ENCODE results near the gene UBE2L5. TPM values are rescaled to one million over a fixed set of nuclear protein-coding genes. Genes with fewer than 3 reads are reported as not detected.
A peak's percentile ranks its signal among the peaks of the same experiment; 100 is the strongest.
"Not testable (repeated sequence)": the region's sequence is repeated elsewhere in the genome, so short reads cannot be mapped to it uniquely, and the experiment has no call there.

UBE2L5 gene
- total RNA-seq, 2 experiments from 2014 or later = not detected

DNA sequence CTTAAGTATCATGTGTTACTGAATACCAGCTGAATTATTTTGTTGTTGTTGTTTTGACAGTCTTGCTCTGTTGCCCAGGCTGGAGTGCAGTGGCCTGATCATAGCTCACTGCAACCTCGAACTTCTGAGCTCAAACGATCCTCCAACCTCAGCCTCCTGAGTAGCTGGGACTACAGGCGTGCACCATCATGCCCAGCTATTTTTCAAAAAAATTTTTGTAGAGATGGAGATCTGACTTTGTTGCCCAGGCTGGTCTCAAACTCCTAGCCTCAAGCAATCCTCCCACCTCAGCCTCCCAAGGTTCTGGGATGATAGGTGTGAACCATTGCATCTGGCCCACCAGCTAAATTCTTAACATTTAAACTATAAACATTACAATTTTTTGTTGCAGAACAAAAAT, 21.2 kb downstream of the UBE2L5 start:
- H3K4me3 Mint-ChIP-seq; H3K9me3 Mint-ChIP-seq (ENCODE audit: insufficient read depth); ATAC-seq; H3K36me3 Mint-ChIP-seq (ENCODE audit: low read depth); DNase-seq; H3K27ac Mint-ChIP-seq; H3K4me1 Mint-ChIP-seq (ENCODE audit: low read depth); POLR2A ChIA-PET; CTCF ChIA-PET: not testable (repeated sequence)
- peaks cover 12% of the 10 kb centered on the region for H3K27me3 Mint-ChIP-seq (ENCODE audit: low read depth)

DNA sequence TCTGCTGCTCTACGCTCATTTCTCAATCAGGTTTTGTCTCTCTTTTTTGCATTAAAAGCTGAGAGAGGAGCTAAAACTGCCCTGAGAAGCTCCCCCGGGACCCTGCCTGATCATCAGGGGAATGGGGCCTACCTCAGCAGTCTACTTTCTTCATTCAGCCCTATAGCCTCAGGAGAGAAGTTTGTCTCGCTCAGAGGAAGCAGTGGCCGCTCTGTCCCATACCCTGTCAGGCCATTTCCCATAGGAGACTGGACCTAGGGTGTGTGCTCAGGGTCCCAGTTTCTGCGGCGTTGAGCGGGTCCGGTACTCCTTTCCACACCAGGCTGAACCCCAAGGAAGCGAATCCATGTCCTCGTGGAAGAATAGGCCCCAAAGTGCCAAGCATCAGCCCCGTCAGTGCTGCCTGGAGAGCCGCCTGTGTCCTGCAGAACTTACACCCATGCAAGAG, 21.7 kb downstream of the UBE2L5 start:
- Mint-ChIP-seq H3K4me3 (no peak overlapping the region), H3K27me3 (ENCODE audit: low read depth) (peaks cover 10% of the 10 kb centered on the region), H3K27ac (no peak overlapping the region), H3K36me3 (ENCODE audit: low read depth) (no peaks in the 10 kb centered on the region), H3K9me3 (ENCODE audit: insufficient read depth) (no peaks in the 10 kb centered on the region), H3K4me1 (ENCODE audit: low read depth) (peaks cover 9% of the 10 kb centered on the region)
- CTCF ChIA-PET = no interaction called here
- POLR2A ChIA-PET = no interaction called here
- DNase-seq = no peak
- ATAC-seq = no peak

DNA sequence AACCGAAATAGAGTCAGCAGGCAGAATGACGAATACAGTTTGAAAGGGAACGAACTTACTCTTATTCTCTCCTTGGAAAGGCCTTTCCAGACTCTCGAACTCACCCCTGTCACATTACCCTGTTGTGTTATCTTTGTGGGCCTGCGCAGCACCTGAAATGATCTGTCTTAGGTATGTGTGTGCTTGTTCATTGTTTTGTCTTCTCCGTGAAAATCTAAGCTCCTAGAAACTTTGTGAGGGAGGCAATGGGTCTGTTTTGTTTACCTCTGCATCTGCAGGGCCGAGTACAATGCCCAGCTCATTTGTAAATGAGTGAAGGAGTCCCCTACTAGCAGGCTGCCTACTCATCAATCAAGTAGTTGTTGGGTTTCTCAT, 23.8 kb downstream of the UBE2L5 start:
- Mint-ChIP-seq H3K9me3 (ENCODE audit: insufficient read depth) (no peaks in the 10 kb centered on the region), H3K4me3 (no peak overlapping the region), H3K27ac (no peak overlapping the region), H3K4me1 (ENCODE audit: low read depth) (peaks cover 7% of the 10 kb centered on the region), H3K36me3 (ENCODE audit: low read depth) (no peaks in the 10 kb centered on the region), H3K27me3 (ENCODE audit: low read depth) (peaks cover 10% of the 10 kb centered on the region)
- ATAC-seq = no peak
- no peak for DNase-seq
- CTCF ChIA-PET = no interaction called here
- POLR2A ChIA-PET = interaction anchor here (1.0 kb wide), 1 partner anchor 20 kb away, joined by 3 read pairs; the partner anchor contains the start of gene HMGB1

DNA sequence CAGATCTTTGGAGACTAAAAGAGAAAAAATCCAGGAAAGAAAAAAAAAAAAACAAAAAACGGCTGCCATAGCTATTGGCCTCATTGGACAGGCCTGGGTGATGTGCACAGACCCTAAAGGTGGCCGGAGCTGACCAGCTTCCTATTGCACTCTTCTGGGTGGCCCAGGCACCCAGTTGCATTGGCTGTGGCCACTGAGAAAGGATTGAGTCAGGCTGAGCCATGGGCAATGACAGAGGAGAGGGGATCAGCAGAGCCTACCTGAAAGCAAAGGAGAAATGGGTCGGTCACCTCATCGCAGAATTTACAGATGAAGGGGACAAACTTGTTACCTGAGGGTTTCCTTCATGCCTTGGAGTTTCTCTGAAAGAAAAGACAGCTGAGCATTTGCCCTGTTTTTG, 26.1 kb downstream of the UBE2L5 start:
- Mint-ChIP-seq H3K4me1 (ENCODE audit: low read depth) (peaks cover 4% of the 10 kb centered on the region), H3K27me3 (ENCODE audit: low read depth) (peaks cover 10% of the 10 kb centered on the region), H3K9me3 (ENCODE audit: insufficient read depth) (no peaks in the 10 kb centered on the region), H3K4me3 (no peak overlapping the region), H3K36me3 (ENCODE audit: low read depth) (no peaks in the 10 kb centered on the region), H3K27ac (no peak overlapping the region)
- ATAC-seq (no peak), DNase-seq (no peak)
- ChIA-PET POLR2A (no interaction called here), CTCF (no interaction called here)

DNA sequence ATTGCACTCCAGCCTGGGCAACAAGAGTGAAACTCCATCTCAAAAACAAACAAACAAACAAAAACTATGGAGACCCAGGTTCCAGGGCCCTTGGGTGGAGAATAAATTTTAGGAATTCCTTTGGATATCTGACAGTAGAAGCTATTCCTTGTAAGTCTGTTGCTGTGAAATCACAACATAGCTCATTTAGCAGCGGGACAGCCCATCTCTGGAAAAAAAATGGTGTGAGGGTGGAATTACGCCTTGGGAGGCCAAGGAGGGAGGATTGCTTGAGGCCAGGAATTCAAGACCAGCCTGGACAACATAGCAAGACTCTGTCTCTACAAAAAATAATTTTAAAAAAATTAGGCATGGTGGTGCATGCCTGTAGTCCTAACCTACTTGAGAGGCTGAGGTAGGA, 27.8 kb downstream of the UBE2L5 start:
- ATAC-seq (no peak), DNase-seq (peak; percentile 7)
- Mint-ChIP-seq H3K27ac (no peak overlapping the region), H3K27me3 (ENCODE audit: low read depth) (peaks cover 9% of the 10 kb centered on the region), H3K36me3 (ENCODE audit: low read depth) (no peaks in the 10 kb centered on the region), H3K4me3 (no peak overlapping the region), H3K4me1 (ENCODE audit: low read depth) (peaks cover 4% of the 10 kb centered on the region), H3K9me3 (ENCODE audit: insufficient read depth) (no peaks in the 10 kb centered on the region)
- POLR2A ChIA-PET = no interaction called here
- CTCF ChIA-PET = no interaction called here

DNA sequence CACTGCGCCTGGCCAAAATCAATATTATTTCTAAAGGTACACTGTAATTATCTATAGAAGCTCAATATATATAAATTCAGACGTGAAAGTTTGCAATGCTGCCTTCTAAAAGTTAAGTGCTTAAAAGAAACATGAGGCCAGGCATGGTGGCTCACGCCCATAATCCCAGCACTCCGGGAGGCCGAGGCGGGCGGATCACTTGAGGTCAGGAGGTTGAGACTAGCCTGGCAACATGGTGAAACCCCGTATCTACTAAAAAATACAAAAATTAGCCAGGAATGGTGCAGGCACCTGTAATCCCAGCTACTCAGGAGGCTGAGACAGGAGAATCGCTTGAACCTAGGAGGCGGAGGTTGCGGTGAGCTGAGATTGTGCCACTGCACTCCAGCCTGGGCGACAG, 29.2 kb downstream of the UBE2L5 start:
- H3K36me3 Mint-ChIP-seq (ENCODE audit: low read depth); POLR2A ChIA-PET; H3K9me3 Mint-ChIP-seq (ENCODE audit: insufficient read depth); H3K4me3 Mint-ChIP-seq; H3K4me1 Mint-ChIP-seq (ENCODE audit: low read depth); ATAC-seq; H3K27me3 Mint-ChIP-seq (ENCODE audit: low read depth); H3K27ac Mint-ChIP-seq: not testable (repeated sequence)
- CTCF ChIA-PET = interaction anchor here (1.0 kb wide), 1 partner anchor 116 kb away, joined by 3 read pairs; no protein-coding TSS in a partner anchor
- DNase-seq = peak; percentile 18

DNA sequence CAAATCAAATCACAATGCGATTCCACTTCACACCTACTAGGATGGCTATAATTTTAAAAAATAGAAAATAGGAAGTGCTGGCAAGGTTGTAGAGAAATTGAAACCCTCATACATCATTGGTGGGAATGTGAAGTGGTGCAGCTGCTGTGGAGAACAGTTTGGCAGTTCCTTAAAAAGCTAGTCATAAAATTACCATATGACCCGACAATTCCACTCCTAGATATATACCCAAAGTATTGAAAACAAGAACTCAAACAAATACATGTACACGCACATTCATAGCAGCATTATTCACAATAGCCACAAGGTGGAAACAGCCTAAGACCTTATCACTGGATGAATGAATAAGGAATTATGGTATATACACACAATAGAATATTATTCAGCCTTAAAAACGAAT, 31.4 kb downstream of the UBE2L5 start:
- ChIA-PET CTCF (interaction anchor here (0.8 to 1.2 kb wide), 3 partner anchors 12 to 65 kb away, joined by 3 to 4 read pairs (median 3); no protein-coding TSS in a partner anchor), POLR2A (no interaction called here)
- no peak for DNase-seq
- H3K4me3 Mint-ChIP-seq = no peak overlapping the region
- no peak overlapping the region for H3K27ac Mint-ChIP-seq
- no peaks in the 10 kb centered on the region for H3K27me3 Mint-ChIP-seq (ENCODE audit: low read depth)
- no peaks in the 10 kb centered on the region for H3K9me3 Mint-ChIP-seq (ENCODE audit: insufficient read depth)
- no peaks in the 10 kb centered on the region for H3K4me1 Mint-ChIP-seq (ENCODE audit: low read depth)
- ATAC-seq = no peak
- H3K36me3 Mint-ChIP-seq (ENCODE audit: low read depth) = peaks cover 13% of the 10 kb centered on the region

DNA sequence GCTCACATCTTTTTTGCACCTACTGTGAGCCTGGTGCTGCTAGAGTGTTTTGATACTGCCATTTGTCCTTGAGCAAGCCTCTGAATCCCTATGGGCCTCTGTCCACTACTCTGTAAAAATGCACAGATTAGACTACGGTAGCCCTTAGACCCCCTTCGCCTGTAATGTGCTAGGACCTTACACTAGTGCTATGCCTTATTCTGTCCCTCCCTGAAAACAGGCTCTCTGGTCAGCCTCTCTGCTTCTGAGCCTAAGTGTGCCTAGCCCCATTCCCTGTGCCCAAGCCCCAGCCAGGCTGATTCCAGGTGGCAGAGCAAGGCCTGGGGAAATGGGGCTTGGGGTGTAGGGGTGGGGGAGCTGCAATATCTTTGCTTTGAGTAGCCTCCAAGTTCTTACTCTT, 32.7 kb downstream of the UBE2L5 start:
- Mint-ChIP-seq H3K9me3 (ENCODE audit: insufficient read depth) (no peaks in the 10 kb centered on the region), H3K36me3 (ENCODE audit: low read depth) (peaks cover 22% of the 10 kb centered on the region), H3K4me3 (no peak overlapping the region), H3K4me1 (ENCODE audit: low read depth) (peaks cover 5% of the 10 kb centered on the region), H3K27me3 (ENCODE audit: low read depth) (no peaks in the 10 kb centered on the region), H3K27ac (no peak overlapping the region)
- no peak for DNase-seq
- peak; percentile 35 for ATAC-seq
- ChIA-PET CTCF (interaction anchor here (1.0 to 1.9 kb wide), 4 partner anchors 13 to 323 kb away, joined by 3 to 7 read pairs (median 4); no protein-coding TSS in a partner anchor), POLR2A (interaction anchor here (0.5 to 0.6 kb wide), 3 partner anchors 11 to 276 kb away, joined by 3 read pairs; partner anchors contain the start of gene HMGB1)

DNA sequence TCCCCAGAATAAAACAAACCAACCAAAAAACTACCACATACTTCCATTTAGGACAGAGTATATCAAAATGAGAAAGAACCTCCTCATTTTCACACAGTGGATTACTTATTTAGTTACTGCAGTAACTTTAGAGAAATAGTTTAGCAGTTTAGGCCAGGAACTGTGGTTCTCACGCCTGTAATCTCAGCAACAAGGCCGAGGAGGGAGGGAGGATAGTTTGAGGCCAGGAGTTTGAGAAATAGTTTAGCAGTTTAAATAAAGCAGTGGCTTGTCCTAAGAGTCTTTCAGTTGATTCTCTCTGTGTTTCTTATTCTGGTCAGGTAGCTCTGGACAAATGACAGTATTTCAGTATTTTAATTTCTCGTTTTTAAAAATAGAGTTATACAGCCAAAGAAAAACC, 34.0 kb downstream of the UBE2L5 start:
- CTCF ChIA-PET = interaction anchor here (1.0 to 1.9 kb wide), 4 partner anchors 14 to 324 kb away, joined by 3 to 7 read pairs (median 5); no protein-coding TSS in a partner anchor
- peak; percentile 8 for DNase-seq
- no peak overlapping the region for H3K27ac Mint-ChIP-seq
- H3K4me1 Mint-ChIP-seq (ENCODE audit: low read depth) = peaks cover 7% of the 10 kb centered on the region
- ATAC-seq = peak; percentile 17
- no peaks in the 10 kb centered on the region for H3K27me3 Mint-ChIP-seq (ENCODE audit: low read depth)
- no peaks in the 10 kb centered on the region for H3K9me3 Mint-ChIP-seq (ENCODE audit: insufficient read depth)
- no peak overlapping the region for H3K4me3 Mint-ChIP-seq
- POLR2A ChIA-PET = interaction anchor here (0.8 kb wide), 1 partner anchor 9 kb away, joined by 4 read pairs; the partner anchor contains the start of gene HMGB1
- peaks cover 25% of the 10 kb centered on the region for H3K36me3 Mint-ChIP-seq (ENCODE audit: low read depth)

DNA sequence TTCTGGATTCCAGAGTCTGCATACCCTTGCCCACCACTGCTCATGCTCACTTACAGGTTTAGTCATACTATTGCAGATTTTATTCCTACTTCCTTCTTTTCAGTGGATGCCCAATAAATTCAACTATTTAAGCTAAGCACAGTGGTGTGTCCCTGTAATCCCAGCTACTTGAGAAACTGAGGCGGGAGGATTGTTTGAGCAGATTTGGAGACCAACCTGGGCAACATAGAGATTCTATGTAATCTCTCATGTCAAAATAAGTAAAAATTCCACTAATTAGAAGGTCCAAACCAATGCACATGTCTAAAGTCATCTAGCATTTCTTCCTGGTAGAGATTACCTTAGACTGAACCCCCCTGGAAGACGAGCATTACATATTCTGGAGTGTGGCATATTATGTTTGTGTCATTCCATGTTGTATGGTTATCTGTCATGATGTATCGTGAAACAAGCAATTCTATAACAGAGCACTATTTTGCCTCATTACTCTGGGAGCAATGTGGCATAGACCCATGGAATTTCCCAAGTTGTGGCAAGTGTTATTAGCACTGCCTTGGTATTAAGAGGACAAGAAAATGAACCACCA, 35.1 kb downstream of the UBE2L5 start:
- H3K9me3 Mint-ChIP-seq (ENCODE audit: insufficient read depth) = no peaks in the 10 kb centered on the region
- no peak overlapping the region for H3K4me3 Mint-ChIP-seq
- H3K4me1 Mint-ChIP-seq (ENCODE audit: low read depth) = peaks cover 16% of the 10 kb centered on the region
- DNase-seq = peak; percentile 6
- ATAC-seq = no peak
- ChIA-PET POLR2A (no interaction called here), CTCF (interaction anchor here (1.6 kb wide), 1 partner anchor 325 kb away, joined by 5 read pairs; no protein-coding TSS in a partner anchor)
- H3K36me3 Mint-ChIP-seq (ENCODE audit: low read depth) = peaks cover 34% of the 10 kb centered on the region
- peak overlapping the region; percentile 18 for H3K27ac Mint-ChIP-seq
- H3K27me3 Mint-ChIP-seq (ENCODE audit: low read depth) = no peaks in the 10 kb centered on the region

DNA sequence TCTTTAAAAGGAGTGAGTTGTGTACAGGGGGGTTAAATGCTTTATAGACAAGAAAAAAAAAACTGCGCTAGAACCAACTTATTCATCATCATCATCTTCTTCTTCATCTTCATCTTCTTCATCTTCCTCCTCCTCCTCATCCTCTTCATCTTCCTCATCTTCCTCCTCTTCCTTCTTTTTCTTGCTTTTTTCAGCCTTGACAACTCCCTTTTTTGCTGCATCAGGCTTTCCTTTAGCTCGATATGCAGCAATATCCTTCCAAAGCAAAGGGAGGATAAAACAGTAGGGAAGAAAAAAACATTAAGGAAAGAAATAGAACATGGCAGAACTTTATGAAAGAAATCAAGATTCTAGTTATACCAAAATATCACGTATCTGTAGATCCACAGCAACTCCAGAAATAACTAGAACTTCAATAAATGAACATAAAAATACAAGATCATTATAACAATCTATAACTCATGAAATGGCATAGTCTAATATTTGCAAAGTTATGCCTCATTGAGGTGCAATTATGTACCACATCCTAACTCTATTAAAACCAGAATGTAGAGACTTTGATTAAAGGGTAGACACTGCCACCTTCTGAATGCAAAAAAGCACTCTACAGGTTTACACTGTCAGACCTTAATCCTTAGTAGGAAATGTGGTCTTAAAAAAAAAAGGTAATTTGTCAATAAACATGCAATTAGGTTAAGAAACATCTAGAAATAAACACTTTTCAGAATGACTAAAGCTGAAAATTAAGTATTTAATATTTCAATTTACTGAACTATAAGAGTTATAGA, 39.2 kb downstream of the UBE2L5 start:
- ChIA-PET POLR2A (interaction anchor here (1.4 to 1.7 kb wide), 3 partner anchors 87 to 157 kb away, joined by 5 to 9 read pairs (median 6); partner anchors contain the start of gene USPL1), CTCF (interaction anchor here (0.7 to 2.0 kb wide), 13 partner anchors 70 to 349 kb away, joined by 3 to 12 read pairs (median 3); no protein-coding TSS in a partner anchor)
- Mint-ChIP-seq H3K36me3 (ENCODE audit: low read depth) (peaks cover 52% of the 10 kb centered on the region), H3K4me1 (ENCODE audit: low read depth) (peaks cover 25% of the 10 kb centered on the region), H3K27ac (peak overlapping the region; percentile 57)
- DNase-seq; H3K27me3 Mint-ChIP-seq (ENCODE audit: low read depth); H3K4me3 Mint-ChIP-seq; H3K9me3 Mint-ChIP-seq (ENCODE audit: insufficient read depth); ATAC-seq: not testable (repeated sequence)

Measured in activated CD8-positive, alpha-beta T cell treated with anti-CD3 and anti-CD28 coated beads, Interleukin-2, amount 10 ng/mL, durations not matched to agents 7 days and 5 days (primary cell).